ENCODE measurements around the gene CR2. TPM values are rescaled to one million over a fixed set of nuclear protein-coding genes. Genes with fewer than 3 reads are reported as not detected.
"Not testable (repeated sequence)": the region's sequence is repeated elsewhere in the genome, so short reads cannot be mapped to it uniquely, and the experiment has no call there.

CR2 gene
- total RNA-seq, 1 donor from 2014 or later = not detected

GRCh38 chr1:207459008-207459407 is 4.9 kb downstream of the CR2 start:
- H3K27ac Mint-ChIP-seq = no peak overlapping the region
- H3K27me3 Mint-ChIP-seq (ENCODE audit: insufficient read depth) = peaks cover 12% of the 10 kb centered on the region
- no peaks in the 10 kb centered on the region for H3K36me3 Mint-ChIP-seq (ENCODE audit: low read depth)
- no peaks in the 10 kb centered on the region for H3K9me3 Mint-ChIP-seq
- H3K4me1 Mint-ChIP-seq (ENCODE audit: low read depth) = peaks cover 10% of the 10 kb centered on the region
- no peak overlapping the region for H3K4me3 Mint-ChIP-seq
- no peak for DNase-seq (ENCODE audit: low spot score)
- intact Hi-C loops (cut with micrococcal nuclease) = no loop called here

GRCh38 chr1:207461649-207462048 is 7.5 kb downstream of the CR2 start:
- intact Hi-C loops (cut with micrococcal nuclease) = no loop called here
- H3K4me3 Mint-ChIP-seq = no peak overlapping the region
- no peak overlapping the region for H3K27ac Mint-ChIP-seq
- peaks cover 4% of the 10 kb centered on the region for H3K27me3 Mint-ChIP-seq (ENCODE audit: insufficient read depth)
- DNase-seq (ENCODE audit: low spot score) = no peak
- H3K9me3 Mint-ChIP-seq = no peaks in the 10 kb centered on the region
- no peaks in the 10 kb centered on the region for H3K36me3 Mint-ChIP-seq (ENCODE audit: low read depth)
- no peaks in the 10 kb centered on the region for H3K4me1 Mint-ChIP-seq (ENCODE audit: low read depth)

- no peak overlapping the region for H3K27ac Mint-ChIP-seq
Observed at GRCh38 chr1:207462535-207462934, 8.4 kb downstream of the CR2 start.

DNA sequence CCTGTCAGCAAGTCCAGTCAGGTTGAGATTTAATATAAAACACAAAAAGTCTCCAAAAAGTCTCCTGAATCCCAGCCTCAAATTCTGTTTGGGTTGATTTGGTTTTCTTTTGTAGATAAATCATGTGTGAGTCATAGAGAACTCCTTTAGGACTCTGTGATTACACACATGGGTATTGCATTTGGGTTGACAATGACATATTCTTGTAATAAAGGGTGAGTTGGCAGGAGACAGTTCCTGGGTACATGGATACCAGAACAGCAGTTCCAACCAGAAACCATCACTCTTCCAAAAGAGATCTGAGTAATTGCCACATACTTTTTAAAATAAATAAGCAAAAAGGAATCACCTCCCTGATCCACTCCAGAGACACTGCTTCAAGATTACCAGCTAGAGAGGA is 8.9 kb downstream of the CR2 start:
- intact Hi-C loops (cut with micrococcal nuclease) = no loop called here
- H3K27ac Mint-ChIP-seq = no peak overlapping the region
- H3K27me3 Mint-ChIP-seq (ENCODE audit: insufficient read depth) = peaks cover 6% of the 10 kb centered on the region
- no peaks in the 10 kb centered on the region for H3K9me3 Mint-ChIP-seq
- no peaks in the 10 kb centered on the region for H3K36me3 Mint-ChIP-seq (ENCODE audit: low read depth)
- no peak overlapping the region for H3K4me3 Mint-ChIP-seq
- no peak for DNase-seq (ENCODE audit: low spot score)
- no peaks in the 10 kb centered on the region for H3K4me1 Mint-ChIP-seq (ENCODE audit: low read depth)

More at GRCh38 chr1:207462535-207462934, 8.4 kb downstream of the CR2 start:
- H3K27me3 Mint-ChIP-seq (ENCODE audit: insufficient read depth) = peaks cover 6% of the 10 kb centered on the region
- no peaks in the 10 kb centered on the region for H3K36me3 Mint-ChIP-seq (ENCODE audit: low read depth)
- H3K4me1 Mint-ChIP-seq (ENCODE audit: low read depth) = no peaks in the 10 kb centered on the region
- DNase-seq (ENCODE audit: low spot score) = no peak
- H3K4me3 Mint-ChIP-seq = no peak overlapping the region
- intact Hi-C loops (cut with micrococcal nuclease) = no loop called here
- H3K9me3 Mint-ChIP-seq = no peaks in the 10 kb centered on the region

DNA sequence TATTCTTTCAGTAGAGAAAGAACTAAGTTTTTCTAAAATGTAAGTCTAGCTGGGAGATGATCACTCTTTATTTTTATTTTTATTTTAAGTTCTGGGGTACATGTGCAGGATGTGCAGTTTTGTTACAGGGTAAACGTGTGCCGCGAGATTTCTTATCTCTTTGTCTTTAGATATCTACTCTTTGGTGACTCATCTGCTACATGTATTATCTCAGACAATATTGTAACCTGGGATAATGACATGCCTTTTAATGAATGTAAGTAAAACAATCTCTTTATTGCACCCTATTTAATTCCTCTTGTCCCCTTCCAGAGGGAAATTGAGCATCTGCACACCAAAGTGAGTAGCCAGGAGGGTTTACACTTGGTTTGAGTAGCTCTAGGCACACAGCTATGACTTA is 9.4 kb downstream of the CR2 start:
- Mint-ChIP-seq H3K4me1 (ENCODE audit: low read depth) (no peaks in the 10 kb centered on the region), H3K27ac (no peak overlapping the region), H3K36me3 (ENCODE audit: low read depth) (no peaks in the 10 kb centered on the region), H3K9me3 (no peaks in the 10 kb centered on the region), H3K4me3 (no peak overlapping the region), H3K27me3 (ENCODE audit: insufficient read depth) (peaks cover 9% of the 10 kb centered on the region)
- intact Hi-C loops (cut with micrococcal nuclease) = no loop called here
- no peak for DNase-seq (ENCODE audit: low spot score)

GRCh38 chr1:207470927-207471326 is 16.8 kb downstream of the CR2 start:
- Mint-ChIP-seq H3K4me1 (ENCODE audit: low read depth) (peaks cover 5% of the 10 kb centered on the region), H3K27ac (no peak overlapping the region), H3K4me3 (no peak overlapping the region), H3K9me3 (no peaks in the 10 kb centered on the region), H3K36me3 (ENCODE audit: low read depth) (no peaks in the 10 kb centered on the region), H3K27me3 (ENCODE audit: insufficient read depth) (peaks cover 9% of the 10 kb centered on the region)
- intact Hi-C loops (cut with micrococcal nuclease) = no loop called here
- no peak for DNase-seq (ENCODE audit: low spot score)

DNA sequence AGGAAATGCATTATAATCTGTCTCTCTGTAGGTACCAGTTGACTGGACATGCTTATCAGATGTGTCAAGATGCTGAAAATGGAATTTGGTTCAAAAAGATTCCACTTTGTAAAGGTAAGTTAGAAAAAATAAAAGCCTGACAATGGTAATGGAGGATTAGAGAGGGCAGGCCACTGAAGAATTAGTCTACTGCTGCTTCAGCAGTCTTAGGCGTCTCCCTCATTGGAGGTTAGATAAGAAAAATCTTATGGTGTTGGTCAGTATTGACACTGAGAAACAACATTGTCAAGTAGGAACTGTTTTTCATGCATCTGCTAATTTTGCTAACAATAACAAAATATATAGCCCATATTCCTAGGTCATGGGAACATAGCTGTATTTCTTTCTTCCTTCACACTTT is 20.1 kb downstream of the CR2 start:
- intact Hi-C loops (cut with micrococcal nuclease) = no loop called here
- H3K27me3 Mint-ChIP-seq (ENCODE audit: insufficient read depth) = peaks cover 5% of the 10 kb centered on the region
- DNase-seq (ENCODE audit: low spot score) = no peak
- H3K36me3 Mint-ChIP-seq (ENCODE audit: low read depth) = no peaks in the 10 kb centered on the region
- no peak overlapping the region for H3K27ac Mint-ChIP-seq
- H3K4me1 Mint-ChIP-seq (ENCODE audit: low read depth) = peaks cover 5% of the 10 kb centered on the region
- no peaks in the 10 kb centered on the region for H3K9me3 Mint-ChIP-seq
- H3K4me3 Mint-ChIP-seq = no peak overlapping the region

GRCh38 chr1:207486198-207486597 is 32.1 kb downstream of the CR2 start:
- no peak for DNase-seq (ENCODE audit: low spot score)
- H3K27me3 Mint-ChIP-seq (ENCODE audit: insufficient read depth) = peaks cover 20% of the 10 kb centered on the region
- no peaks in the 10 kb centered on the region for H3K9me3 Mint-ChIP-seq
- no peaks in the 10 kb centered on the region for H3K4me1 Mint-ChIP-seq (ENCODE audit: low read depth)
- no peak overlapping the region for H3K4me3 Mint-ChIP-seq
- no peaks in the 10 kb centered on the region for H3K36me3 Mint-ChIP-seq (ENCODE audit: low read depth)
- H3K27ac Mint-ChIP-seq = no peak overlapping the region
- intact Hi-C loops (cut with micrococcal nuclease) = no loop called here

DNA sequence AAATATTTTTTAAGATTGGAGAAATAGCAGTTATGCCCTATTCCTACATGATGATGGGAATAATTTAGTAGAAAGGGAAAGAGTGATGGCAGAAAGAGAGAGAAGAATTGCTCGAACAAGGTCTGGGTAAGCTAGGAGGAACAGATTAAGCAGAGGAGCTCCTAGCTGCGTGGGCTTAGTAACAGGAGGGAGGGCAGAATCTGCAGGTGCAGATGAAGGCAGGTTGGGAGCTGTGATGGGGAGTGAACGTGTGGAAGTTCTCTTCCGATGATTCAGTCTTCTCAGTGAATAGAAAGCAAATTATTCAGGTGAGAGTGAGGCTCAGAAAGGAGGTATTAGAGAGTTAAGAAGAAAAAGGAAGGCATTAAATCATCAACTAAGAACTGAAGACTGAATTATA is 33.5 kb downstream of the CR2 start:
- Mint-ChIP-seq H3K36me3 (ENCODE audit: low read depth) (no peaks in the 10 kb centered on the region), H3K9me3 (no peaks in the 10 kb centered on the region), H3K4me1 (ENCODE audit: low read depth) (no peaks in the 10 kb centered on the region), H3K27ac (no peak overlapping the region), H3K27me3 (ENCODE audit: insufficient read depth) (peaks cover 17% of the 10 kb centered on the region), H3K4me3 (no peak overlapping the region)
- DNase-seq (ENCODE audit: low spot score) = no peak
- intact Hi-C loops (cut with micrococcal nuclease) = no loop called here

- H3K27ac Mint-ChIP-seq = no peak overlapping the region
- H3K9me3 Mint-ChIP-seq = no peaks in the 10 kb centered on the region
- H3K4me3 Mint-ChIP-seq = no peak overlapping the region
- intact Hi-C loops (cut with micrococcal nuclease) = no loop called here
- H3K4me1 Mint-ChIP-seq (ENCODE audit: low read depth) = peaks cover 7% of the 10 kb centered on the region
- H3K36me3 Mint-ChIP-seq (ENCODE audit: low read depth) = no peaks in the 10 kb centered on the region
- H3K27me3 Mint-ChIP-seq (ENCODE audit: insufficient read depth) = peaks cover 28% of the 10 kb centered on the region
- DNase-seq (ENCODE audit: low spot score) = no peak
Observed at GRCh38 chr1:207493212-207493611, 39.1 kb downstream of the CR2 start.

- peaks cover 7% of the 10 kb centered on the region for H3K4me1 Mint-ChIP-seq (ENCODE audit: low read depth)
- intact Hi-C loops (cut with micrococcal nuclease) = no loop called here
Observed at GRCh38 chr1:207494171-207494570, 40.0 kb downstream of the CR2 start.

DNA sequence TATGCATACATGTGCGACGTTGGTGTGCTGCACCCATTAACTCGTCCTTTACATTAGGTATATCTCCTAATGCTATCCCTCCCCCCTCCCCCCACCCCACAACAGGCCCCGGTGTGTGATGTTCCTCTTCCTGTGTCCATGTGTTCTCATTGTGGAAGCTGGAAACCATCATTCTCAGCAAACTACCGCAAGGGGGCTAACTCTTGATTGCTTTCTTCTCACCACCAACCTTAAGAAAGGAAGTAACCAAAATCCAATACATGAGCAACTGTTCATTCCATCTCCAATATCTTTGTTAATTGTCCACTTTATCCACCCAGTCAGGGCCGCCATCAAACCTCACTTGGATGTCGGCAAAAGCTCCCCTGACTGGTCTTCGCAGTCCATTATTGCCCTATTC is 41.2 kb downstream of the CR2 start:
- not testable (repeated sequence) for H3K36me3 Mint-ChIP-seq (ENCODE audit: low read depth); DNase-seq (ENCODE audit: low spot score); H3K4me3 Mint-ChIP-seq; H3K9me3 Mint-ChIP-seq; H3K27ac Mint-ChIP-seq
- Mint-ChIP-seq H3K4me1 (ENCODE audit: low read depth) (peaks cover 12% of the 10 kb centered on the region), H3K27me3 (ENCODE audit: insufficient read depth) (peaks cover 29% of the 10 kb centered on the region)
- intact Hi-C loops (cut with micrococcal nuclease) = loop anchor here (5.0 kb wide), 2 partner anchors 513 to 583 kb away; no protein-coding TSS in a partner anchor

More at GRCh38 chr1:207494171-207494570, 40.0 kb downstream of the CR2 start:
- Mint-ChIP-seq H3K4me3 (no peak overlapping the region), H3K27me3 (ENCODE audit: insufficient read depth) (peaks cover 29% of the 10 kb centered on the region), H3K36me3 (ENCODE audit: low read depth) (no peaks in the 10 kb centered on the region), H3K9me3 (no peaks in the 10 kb centered on the region), H3K27ac (no peak overlapping the region)
- DNase-seq (ENCODE audit: low spot score) = no peak

- no peak for DNase-seq (ENCODE audit: low spot score)
- no peaks in the 10 kb centered on the region for H3K36me3 Mint-ChIP-seq (ENCODE audit: low read depth)
- H3K4me1 Mint-ChIP-seq (ENCODE audit: low read depth) = peaks cover 12% of the 10 kb centered on the region
- peaks cover 31% of the 10 kb centered on the region for H3K27me3 Mint-ChIP-seq (ENCODE audit: insufficient read depth)
- H3K27ac Mint-ChIP-seq = no peak within 1 kb of the TSS
- intact Hi-C loops (cut with micrococcal nuclease) = loop anchor here (5.0 kb wide), 2 partner anchors 514 to 584 kb away; no protein-coding TSS in a partner anchor
- H3K9me3 Mint-ChIP-seq = no peaks in the 10 kb centered on the region
- peak within 1 kb of the TSS; percentile 59 for H3K4me3 Mint-ChIP-seq
Observed at GRCh38 chr1:207495801-207496792, 42.0 kb downstream of the CR2 start, which contains the start of gene CR1. CR1 (plus strand) TSS chr1:207496157; CDS start chr1:207496268, 111 bp downstream.

Data from activated T-helper 1 cell treated with anti-CD3 and anti-CD28 coated beads, Interleukin-12 subunit alpha, Interleukin-12 subunit beta, Interleukin-2, Interleukin-4 antibody, amounts not matched to agents 30 ng/mL and 10 ng/mL and 1 ng/mL, durations not matched to agents 14 hours and 24 hours and 36 hours (primary cell).